Neuron (in vitro differentiated cells): Measurements from ENCODE around the gene PAX8.

Experiments used
- H2AFZ ChIP-seq: one replicate; pipeline ENCODE4 v1.6.1; 2013; ENCODE audit warnings: low read depth, mild to moderate bottlenecking, inconsistent platforms, low read length, moderate library complexity
- H3K27me3 ChIP-seq: one replicate; pipeline ENCODE4 v1.6.1; 2013; ENCODE audit warnings: low read length; ENCODE audit not compliant: insufficient read depth
- H3K36me3 ChIP-seq: one replicate; pipeline ENCODE4 v1.6.1; 2013; ENCODE audit warnings: low read length; ENCODE audit not compliant: insufficient read depth
- H3K4me1 ChIP-seq: one replicate; pipeline ENCODE4 v1.6.1; 2013; ENCODE audit warnings: low read length; ENCODE audit not compliant: insufficient read depth
- H3K4me3 ChIP-seq: 2 replicates; pipeline ENCODE4 v1.5.1; 2013; ENCODE audit warnings: mild to moderate bottlenecking, low read length, moderate library complexity
- H3K9me3 ChIP-seq: one replicate; pipeline ENCODE4 v1.6.1; 2013; ENCODE audit warnings: low read length

Gene PAX8

DNA sequence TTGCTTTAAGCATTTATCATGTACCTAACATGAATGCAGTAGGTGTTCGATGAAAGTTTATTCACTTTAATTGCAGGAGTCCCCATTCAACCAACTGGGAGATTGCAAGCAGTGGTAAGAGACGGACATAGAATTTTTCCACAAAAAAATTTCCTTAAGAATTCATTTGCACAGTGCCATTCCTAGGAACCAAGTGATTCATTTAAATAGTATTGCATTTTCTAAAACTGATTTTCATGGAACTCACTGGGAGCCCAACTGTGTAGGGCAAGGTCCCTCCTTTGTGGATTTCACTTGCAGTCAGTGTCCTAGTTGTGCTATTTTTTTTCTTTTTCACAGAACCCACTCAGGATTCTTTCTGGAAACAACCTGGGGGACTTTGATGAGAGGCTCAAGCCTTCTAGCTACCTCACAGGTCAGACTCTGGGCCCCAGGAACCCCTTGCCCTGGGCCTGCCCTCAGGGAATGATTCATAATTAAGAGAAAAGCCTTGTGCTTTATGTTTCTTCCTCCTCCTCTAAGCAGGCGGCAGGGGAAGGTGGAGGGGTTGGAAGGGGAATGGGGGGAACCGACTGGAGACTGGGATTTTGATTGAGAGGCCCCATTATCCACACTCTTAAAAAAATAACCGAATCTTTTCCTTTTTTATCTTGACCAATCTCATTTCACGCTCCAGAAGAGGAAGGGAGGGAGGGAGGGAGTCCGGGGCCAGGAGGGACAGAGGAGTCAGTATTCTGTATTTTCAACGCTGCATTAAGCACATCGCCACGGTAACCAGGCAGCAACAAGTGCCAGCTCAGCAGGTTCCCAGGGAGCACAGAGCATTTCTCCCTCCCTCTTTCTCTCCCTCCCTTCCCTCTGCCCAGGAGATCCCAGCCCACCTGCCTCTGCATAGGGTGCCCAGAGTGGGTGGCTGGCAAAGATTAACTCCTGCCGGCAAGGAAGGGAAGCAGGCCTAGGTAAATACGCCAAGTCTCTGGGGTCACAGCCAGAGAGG lies 53.2 kb downstream of the PAX8 start:
- Histone ChIP-seq H3K9me3 (no peaks in the 10 kb centered on the region), H3K4me1 (peaks cover 18% of the 10 kb centered on the region), H2AFZ (no peak overlapping the region), H3K36me3 (no peaks in the 10 kb centered on the region), H3K27me3 (peaks cover 2% of the 10 kb centered on the region), H3K4me3 (no peak overlapping the region)

DNA sequence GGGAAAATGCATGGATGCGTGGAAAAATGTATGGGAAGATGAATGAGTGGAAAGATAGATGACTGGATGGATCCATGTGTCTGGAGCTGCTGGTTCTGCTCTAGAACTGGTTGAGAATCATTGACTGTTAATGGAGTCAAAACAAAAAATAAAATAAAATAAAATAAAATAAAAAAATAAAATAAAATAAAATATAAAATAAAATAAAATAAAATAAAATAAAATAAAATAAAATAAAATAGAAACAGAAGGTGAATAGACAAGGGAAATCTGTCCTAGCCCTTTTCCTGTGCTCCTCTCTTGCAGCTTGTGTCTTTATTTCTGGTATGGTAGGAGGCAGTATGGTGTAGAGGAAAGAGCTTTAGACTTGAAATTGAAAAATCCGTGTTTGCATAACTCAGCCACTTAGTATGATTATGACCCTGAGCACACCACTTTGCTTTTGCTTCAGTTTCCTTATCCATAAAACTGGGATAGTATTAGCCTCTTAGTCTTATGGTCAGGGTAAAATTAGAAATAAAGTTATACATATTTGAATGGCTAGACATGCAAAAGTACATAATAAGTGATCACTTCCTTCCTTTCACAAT lies 54.0 kb downstream of the PAX8 start:
- Histone ChIP-seq H3K27me3 (peaks cover 2% of the 10 kb centered on the region), H3K4me1 (peaks cover 18% of the 10 kb centered on the region), H3K9me3 (no peaks in the 10 kb centered on the region), H2AFZ (no peak overlapping the region), H3K4me3 (no peak overlapping the region), H3K36me3 (no peaks in the 10 kb centered on the region)

DNA sequence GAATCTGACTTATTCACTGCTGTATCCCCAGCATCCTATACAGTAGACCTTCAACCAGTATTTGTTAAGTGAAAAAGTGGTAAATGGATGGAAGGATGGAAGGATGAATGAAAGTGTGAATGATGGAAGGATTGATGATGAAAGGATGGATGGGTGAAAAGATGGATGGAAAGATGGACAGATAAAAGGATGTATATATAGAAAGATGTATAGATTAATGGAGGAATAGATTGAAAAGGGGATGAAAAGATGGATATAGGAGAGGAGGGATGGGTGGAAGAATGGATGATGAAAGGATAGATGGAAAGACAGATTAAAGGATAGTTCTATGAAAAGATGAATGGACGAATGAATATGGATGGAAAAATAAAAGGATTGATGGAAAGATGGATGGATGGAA lies 54.9 kb downstream of the PAX8 start:
- Histone ChIP-seq H3K36me3 (no peaks in the 10 kb centered on the region), H3K4me1 (peaks cover 18% of the 10 kb centered on the region), H2AFZ (no peak overlapping the region), H3K4me3 (no peak overlapping the region), H3K27me3 (peaks cover 2% of the 10 kb centered on the region), H3K9me3 (no peaks in the 10 kb centered on the region)

DNA sequence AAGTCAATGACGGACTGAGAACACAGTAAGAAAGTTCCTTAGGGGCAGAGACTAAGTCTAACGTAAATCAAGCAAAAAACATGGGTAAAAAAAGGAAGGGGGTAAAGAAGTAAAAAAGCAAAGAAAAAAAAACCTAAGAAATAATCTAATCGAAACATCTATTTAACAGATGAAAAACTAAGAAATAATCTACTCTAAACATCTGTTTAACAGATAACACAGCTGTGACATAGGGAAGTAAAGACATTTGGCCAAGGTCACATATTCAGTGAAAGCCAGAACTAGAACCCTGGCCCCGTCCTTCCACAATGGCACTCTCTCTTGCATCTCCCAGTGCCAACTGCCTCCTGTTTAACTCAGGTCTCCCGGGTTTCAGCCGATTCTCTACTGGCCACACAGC lies 56.9 kb downstream of the PAX8 start:
- Histone ChIP-seq H2AFZ (no peak overlapping the region), H3K4me1 (peaks cover 30% of the 10 kb centered on the region), H3K9me3 (no peaks in the 10 kb centered on the region), H3K4me3 (no peak overlapping the region), H3K36me3 (no peaks in the 10 kb centered on the region), H3K27me3 (peaks cover 2% of the 10 kb centered on the region)

DNA sequence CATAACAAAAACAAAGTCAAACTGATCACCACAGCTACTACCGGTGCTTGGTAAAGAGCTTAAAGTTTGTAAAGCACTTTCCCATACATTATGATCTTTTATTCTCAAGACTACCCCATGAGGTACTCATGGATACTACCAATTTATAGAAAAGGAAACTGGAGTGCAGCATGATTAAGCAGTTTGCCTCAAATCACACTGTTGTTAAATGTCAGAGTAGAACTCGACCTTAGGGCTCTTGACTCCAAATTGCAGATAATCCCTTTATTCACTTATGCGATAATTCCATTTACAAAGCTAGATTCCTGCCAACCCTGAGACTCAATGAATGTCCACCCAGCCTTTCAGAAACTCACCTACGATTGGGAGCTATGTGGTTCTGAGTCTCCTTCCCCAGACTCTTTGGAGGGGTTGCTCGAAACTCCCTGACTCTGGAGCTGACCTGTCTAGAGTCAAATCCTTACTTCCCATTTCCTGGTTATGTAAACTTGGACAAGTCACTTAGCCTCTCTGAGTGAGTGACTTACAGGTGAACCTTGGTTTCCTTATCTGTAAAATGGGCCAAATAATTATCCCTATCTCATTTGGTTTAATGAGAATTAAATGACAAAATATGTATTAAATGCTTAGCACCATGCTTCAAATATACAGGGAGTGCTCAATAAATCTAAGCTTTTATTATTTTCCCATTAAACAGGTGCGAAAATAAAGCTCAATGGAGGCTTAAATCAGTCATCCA lies 57.6 kb downstream of the PAX8 start:
- Histone ChIP-seq H3K4me1 (peaks cover 25% of the 10 kb centered on the region), H3K4me3 (no peak overlapping the region), H3K9me3 (no peaks in the 10 kb centered on the region), H3K36me3 (no peaks in the 10 kb centered on the region), H2AFZ (no peak overlapping the region), H3K27me3 (peaks cover 2% of the 10 kb centered on the region)

DNA sequence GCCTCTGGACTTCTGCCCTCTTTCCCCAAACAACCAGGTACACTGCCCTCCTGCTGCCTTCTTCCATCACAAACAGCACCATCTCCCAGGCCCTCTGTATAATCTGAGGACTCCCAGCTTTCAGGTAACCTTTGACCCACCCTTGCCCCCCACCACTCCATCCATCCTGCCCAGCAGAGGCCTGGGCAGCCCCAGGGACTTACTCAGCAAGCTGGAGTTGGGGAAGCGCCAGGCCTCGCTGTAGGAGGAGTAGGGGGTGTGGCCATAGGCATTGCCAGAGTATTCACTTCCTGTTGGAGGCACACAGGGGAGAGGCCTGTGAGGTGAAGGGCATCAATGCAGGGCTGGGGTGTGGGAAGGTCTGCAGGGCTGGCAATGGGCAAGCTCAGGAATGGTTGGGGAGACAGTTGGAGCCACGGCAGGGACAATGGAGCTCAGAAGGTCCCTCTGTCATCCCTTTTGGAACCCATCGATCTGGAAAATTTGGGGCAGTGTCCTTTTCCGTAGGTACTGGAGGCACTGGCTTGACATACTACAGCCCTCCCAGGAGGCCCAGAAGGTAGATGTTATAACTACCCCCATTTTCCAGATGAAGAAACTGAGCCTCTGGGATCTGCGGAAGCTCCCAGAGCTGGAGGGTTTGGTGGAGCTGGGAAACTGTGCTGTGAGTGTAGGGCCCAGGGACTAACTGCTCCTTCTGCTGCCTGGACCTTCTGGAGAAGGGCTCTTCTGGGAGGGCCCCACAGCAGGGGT lies 58.7 kb downstream of the PAX8 start:
- H3K27me3 ChIP-seq: peaks cover 2% of the 10 kb centered on the region
- no peak overlapping the region for H2AFZ ChIP-seq
- H3K4me3 ChIP-seq: no peak overlapping the region
- H3K9me3 ChIP-seq: no peaks in the 10 kb centered on the region
- H3K36me3 ChIP-seq: no peaks in the 10 kb centered on the region
- peaks cover 15% of the 10 kb centered on the region for H3K4me1 ChIP-seq

DNA sequence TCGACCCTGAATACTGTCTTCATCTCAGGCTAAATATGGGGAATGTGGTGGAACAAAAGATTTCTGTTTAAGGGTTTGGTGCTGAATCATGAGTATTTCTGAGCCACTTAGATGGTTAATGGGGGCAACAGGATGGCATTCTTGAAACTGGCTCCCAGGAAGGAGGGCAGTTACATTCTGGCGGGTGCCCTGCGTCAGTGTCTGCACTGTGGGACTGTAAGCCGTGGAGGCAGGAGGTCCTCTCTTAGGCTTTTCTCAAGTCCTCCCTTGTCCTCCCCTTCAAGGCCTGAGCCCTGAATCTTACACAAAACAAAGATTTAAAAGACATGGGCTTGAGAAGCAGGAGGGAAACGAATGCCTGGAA lies 59.2 kb downstream of the PAX8 start:
- Histone ChIP-seq H3K36me3 (no peaks in the 10 kb centered on the region), H3K9me3 (no peaks in the 10 kb centered on the region), H3K4me1 (peaks cover 12% of the 10 kb centered on the region), H3K27me3 (peaks cover 2% of the 10 kb centered on the region), H3K4me3 (no peak overlapping the region), H2AFZ (no peak overlapping the region)

DNA sequence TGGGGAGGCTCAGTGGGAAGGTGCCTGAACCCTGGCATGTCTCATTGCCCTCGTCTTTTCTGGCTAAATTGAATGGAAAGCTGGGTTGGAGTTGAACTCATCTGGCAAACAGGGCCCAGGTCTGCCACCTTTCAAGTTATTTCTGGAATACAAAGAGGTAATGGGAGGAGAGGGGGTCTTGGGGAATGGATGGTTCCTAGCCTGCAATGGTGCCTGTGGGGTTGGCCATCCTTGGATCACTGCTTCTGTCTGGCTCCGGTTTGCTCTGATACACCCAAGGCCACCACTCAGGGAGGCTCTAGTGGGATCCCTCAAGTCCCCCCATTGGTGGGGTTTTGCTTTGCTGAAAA lies 59.7 kb downstream of the PAX8 start:
- Histone ChIP-seq H3K27me3 (peaks cover 2% of the 10 kb centered on the region), H3K36me3 (no peaks in the 10 kb centered on the region), H2AFZ (no peak overlapping the region), H3K4me1 (peaks cover 12% of the 10 kb centered on the region), H3K4me3 (no peak overlapping the region), H3K9me3 (no peaks in the 10 kb centered on the region)

DNA sequence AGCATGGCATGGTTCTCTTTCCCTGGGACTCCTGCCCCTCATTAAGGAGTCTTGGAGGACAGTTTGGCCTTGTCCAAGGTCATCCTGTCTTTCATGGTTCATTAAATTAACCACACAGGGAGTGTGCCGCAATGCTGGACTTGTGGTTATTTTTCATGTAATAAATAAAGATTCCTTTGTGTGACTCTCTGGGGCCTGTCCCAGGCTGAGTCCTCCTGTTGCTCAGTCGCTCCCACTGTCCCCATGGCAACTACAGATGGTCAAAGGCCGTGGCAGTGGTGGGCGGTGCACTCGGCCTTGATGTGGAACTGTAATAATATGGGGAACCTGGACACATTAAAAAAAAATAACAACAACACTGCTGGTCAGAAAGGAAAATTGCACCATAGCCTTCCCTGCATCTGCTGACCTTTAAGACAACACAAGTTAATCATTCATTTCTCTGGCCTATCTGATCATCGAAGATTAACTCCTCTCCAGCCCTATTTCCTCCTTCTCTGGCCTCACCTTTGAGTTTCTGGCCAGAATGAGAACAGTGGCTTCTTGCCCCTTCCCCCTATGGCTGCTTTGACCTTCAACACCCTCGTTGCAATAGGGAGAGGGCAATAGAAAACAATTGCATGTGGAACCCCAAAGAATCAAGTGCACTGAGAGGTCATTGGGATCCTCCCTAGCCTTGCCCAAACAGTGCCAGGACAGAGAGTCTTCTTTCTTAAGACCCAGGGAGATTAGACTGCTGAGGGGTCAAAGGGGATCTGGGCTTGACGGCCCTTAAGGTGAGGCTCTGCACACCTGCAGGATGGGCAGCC lies 60.2 kb downstream of the PAX8 start:
- Histone ChIP-seq H3K36me3 (no peaks in the 10 kb centered on the region), H3K9me3 (no peaks in the 10 kb centered on the region), H2AFZ (no peak overlapping the region), H3K4me1 (peaks cover 12% of the 10 kb centered on the region), H3K27me3 (peaks cover 2% of the 10 kb centered on the region), H3K4me3 (no peak overlapping the region)

DNA sequence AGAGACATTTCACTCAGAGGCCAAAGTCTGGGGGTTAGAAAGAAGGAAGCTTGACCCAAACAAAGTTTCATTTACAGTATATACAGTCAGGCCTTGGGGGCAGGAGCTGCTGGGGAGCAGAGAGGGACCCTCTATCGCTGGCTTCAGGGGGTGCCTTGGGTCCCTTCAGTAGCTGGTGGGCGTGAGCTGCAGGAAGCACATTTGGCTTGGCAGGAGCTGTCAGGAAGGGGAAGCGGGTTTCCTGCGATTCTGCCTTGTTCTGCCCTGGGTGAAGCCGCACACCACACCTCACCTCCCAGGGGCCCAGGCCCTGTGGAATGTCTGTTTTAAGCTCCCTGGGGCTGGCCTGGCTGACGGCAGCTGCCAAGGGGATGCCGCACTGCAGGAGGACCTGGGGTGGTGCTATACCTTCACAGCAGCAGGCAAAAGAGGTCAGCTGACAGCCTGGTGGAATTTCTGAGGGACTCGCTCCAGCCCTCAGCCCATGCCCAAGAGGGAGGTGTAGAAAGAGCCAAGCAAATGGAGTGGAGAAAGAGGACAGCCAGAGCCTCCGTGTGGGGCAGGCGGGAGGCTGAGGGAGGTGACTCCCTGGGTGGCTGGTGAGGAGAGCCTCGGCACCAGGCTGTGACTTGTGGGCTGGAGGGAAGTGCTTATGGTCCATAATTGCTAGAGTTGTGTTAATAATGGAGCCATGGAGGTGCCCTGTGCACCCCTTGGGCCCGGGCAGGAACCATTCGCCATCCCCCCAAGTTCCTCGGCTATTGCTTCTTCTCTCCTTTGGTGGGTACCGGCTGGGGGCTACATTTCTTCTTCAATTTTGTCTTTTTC lies 61.1 kb downstream of the PAX8 start:
- no peaks in the 10 kb centered on the region for H3K36me3 ChIP-seq
- no peak overlapping the region for H3K4me3 ChIP-seq
- H2AFZ ChIP-seq: no peak overlapping the region

DNA sequence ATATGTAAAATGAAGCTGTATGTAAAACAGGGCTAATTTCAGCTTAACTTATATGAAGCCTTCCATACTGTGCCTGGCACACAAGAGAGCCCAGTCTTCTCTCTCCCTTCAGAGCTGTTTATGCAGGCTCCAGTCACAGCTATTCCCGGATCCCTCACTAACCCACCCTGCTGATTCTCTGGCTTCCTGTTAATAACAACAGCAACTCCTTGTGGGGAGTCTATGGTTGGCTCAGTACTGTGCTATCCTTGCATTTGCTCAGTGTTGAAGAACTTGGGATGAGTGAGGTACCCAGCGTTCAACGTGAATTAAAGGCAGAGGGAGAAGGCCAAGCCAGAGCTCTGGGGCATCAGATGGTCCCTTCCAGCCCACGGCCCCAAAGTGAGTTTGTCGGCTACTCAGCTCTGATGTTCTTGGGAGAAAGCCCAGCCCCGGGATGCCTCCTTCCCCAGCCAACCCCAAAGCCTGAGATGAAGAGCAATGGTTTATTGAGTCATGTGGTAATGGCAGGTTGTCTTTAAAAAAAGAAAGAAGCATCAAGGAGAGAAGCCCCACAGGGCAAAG lies 61.7 kb downstream of the PAX8 start:
- no peak overlapping the region for H2AFZ ChIP-seq
- no peaks in the 10 kb centered on the region for H3K27me3 ChIP-seq
- no peak overlapping the region for H3K4me3 ChIP-seq
- H3K36me3 ChIP-seq: no peaks in the 10 kb centered on the region
- peaks cover 16% of the 10 kb centered on the region for H3K4me1 ChIP-seq
- no peaks in the 10 kb centered on the region for H3K9me3 ChIP-seq

More for the DNA sequence above, 61.1 kb downstream of the PAX8 start:
- Histone ChIP-seq H3K4me1 (peaks cover 14% of the 10 kb centered on the region), H3K27me3 (peaks cover 2% of the 10 kb centered on the region), H3K9me3 (no peaks in the 10 kb centered on the region)
